Fibroblast of skin of scalp (primary cell): ENCODE data around the gene RAX.
"Not testable (repeated sequence)": the region's sequence is repeated elsewhere in the genome, so short reads cannot be mapped to it uniquely, and the experiment has no call there.

ENCODE experiments used
- DNase-seq: peaks from one replicate; pipeline ENCODE4 v3.0.0-alpha.2; 2013

RAX gene

GRCh38 chr18:59273759-59274532 lies 692 bp upstream of the RAX start:
- no peak for DNase-seq

DNA sequence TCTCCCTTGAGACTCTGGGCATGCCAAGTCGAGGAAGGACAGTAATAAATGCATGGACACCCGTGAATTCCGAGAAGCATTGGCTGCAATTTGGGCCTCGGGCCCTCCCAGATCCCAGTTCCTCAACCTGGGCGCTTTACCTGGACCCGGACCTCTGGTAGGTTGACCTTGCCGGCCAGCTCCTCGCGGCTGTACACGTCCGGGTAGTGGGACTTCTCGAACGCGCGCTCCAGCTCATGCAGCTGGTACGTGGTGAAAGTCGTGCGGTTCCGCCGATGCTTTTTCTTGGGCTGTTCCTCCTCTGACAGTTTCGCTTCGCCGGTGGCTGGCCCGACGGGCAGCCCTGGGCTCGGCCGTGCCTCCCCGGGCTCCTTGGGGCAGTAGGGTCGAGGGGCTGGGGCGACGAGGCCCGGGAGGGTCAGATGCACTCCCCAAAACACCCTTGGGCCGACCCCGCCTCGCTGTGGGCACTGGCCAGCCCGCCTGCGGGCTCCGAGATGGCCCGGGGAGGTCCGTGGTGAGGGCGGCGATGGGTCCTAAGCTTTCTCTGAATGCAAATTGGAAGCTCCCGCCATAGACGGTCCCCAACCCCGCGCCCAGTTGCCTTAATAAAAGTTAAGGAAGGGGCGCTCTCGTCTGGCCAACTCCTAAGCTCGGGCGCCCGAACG lies 899 bp downstream of the RAX start:
- DNase-seq, result no peak

- no peak for DNase-seq
These were observed 1.5 kb downstream of the RAX start for GRCh38 chr18:59271606-59272220.

DNA sequence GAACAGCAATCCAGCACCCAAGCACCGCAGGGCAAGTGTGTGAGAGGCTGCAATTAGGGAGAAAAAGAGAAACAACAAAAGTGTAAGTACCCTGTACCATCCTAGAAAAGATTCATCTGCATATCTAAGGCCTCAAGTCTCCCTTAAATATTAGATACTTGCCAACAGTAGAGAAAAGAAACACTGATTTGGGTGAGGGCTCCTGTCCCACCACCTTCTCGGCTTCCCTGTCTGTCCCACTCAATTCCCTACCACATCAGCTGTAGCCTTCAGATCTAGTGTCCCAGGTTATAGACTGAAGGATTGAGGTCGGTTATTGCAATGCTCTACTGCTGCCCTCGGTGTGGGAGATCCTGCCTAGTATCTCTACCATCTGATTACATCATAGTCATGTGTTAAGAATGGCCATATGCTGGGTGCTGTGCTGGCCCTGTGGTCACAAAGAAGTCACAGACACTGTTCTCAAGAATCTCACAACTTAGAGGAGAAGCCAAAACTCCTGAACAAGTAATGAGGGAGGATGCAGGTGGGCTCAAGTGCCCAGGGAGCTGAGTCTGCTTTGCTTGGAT lies 2.5 kb downstream of the RAX start:
- DNase-seq, result no peak

DNA sequence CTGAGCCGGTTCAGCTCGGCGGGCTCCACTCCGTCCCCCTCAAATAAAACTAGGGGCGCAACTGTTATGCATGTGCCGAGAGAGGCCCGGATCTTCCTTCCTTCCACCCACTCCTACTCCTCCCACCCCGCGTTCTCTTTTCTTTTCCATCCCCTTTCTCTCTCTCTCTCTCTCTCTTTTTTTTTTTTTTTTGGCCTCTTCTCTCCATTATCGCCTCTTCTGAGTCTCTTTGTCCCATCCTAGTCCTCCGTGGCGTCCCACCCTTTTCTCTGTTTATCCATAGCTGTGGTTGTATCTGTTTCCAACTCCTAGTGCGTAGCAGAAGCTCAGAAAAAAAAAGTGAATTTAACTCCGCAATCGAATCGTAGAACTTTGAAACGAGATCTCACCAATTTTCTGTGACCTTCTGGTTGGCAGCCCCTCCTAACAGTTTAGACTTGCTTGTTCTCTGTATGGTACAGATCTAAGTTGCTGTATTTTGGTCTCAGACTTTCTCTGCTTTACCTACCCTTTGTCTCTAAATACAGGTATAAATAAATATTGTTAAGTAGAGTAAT lies 3.6 kb downstream of the RAX start:
- DNase-seq, result no peak

DNA sequence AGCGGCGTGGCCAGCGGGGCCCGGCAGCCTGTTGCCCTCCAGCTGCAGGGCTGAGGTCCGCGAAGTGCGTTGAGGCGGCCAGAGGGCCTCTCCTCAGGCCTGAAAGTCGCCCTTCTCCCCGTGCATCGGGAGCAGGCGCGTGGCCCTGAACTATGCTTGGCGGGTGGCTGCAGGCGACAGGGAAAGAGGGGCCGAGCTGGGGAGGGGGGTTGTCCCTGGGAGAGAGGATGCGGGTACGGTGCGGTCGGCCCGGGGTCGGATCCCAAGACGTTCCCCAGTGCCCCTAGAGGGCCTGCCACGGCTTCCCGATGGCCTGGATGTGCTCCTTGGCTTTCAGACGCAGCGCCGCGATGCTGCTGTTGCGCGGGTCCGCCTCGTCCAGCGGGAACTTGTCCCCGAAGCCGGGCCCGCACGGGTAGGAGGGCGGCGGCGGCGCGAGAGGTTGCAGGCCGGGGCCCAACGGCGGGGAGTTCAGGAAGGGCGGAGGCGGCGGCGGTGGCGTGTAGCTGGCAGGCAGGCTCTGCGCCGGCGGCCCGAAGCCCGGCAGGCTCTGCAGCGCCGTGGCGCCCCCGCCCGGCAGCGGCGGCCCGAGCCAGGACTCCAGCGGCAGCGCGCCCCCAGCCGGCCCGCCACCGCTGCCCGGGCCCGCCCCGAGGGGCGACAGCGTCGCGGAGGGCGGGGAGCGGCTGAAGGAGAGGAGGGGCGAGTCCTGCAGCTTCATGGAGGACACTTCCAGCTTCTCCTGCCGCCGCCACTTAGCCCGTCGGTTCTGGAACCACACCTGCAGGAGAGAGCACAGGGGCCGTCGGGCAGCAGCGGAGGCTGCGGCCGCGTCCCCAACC lies 4.3 kb downstream of the RAX start:
- peak; percentile 37 for DNase-seq

DNA sequence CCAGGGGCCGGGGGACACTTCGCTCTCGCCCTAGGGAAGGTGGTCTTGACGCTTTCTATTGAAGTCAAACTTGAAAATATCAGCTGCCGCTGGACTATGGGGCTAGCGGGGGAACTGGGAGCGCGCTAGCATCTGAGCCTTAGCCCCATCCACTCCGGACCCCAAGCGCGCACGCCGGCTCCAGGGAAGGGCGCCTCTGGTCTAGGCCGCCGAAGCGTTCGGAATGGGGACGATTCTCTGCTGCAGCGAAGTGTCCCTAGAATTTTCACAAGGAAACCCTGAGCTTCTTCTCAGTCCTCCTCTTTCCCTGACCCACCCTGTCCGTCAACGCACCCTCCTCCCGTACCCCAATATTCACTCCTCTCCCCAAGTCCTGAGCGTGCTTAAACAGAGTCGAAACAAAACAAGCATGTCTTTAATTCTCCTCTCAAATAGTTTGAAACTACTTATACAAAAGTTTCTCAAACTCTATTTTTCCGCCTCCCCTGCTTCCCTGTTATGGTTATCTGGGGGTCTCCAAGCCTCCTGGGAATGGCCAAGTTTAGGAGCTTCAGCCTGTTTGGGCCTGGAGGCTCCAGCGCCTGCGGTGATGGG lies 5.0 kb downstream of the RAX start:
- DNase-seq, result no peak

- no peak for DNase-seq
These were observed 5.6 kb downstream of the RAX start for GRCh38 chr18:59267503-59268126.

GRCh38 chr18:59266886-59267502 lies 6.3 kb downstream of the RAX start:
- DNase-seq, result no peak

DNA sequence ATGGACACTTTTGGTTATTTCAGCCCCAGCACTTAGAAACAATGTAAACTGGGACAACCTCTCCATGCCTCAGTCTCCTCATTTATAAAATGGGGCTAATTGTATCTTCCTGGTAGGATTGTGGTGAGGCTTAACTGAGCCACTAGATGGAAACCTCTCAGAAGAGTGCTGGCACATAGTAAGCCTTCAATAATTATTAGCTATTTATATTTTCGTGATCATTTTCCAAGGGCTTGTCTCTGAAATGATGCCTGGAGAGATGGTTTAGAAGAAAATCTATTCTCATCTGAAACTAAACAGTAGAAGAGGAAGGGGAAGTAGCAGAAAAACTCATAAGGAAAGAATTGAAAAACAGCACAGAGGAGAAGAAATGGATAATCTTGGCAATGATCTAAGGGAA lies 6.8 kb downstream of the RAX start:
- DNase-seq, result no peak

GRCh38 chr18:59265974-59266369 lies 7.3 kb downstream of the RAX start:
- no peak for DNase-seq

- no peak for DNase-seq
These were observed 7.8 kb downstream of the RAX start for GRCh38 chr18:59265246-59265973.

- DNase-seq, result no peak
These were observed 8.5 kb downstream of the RAX start for GRCh38 chr18:59264651-59265245.

GRCh38 chr18:59264121-59264571 lies 9.1 kb downstream of the RAX start:
- DNase-seq, result no peak

GRCh38 chr18:59263661-59264060 lies 9.6 kb downstream of the RAX start:
- no peak for DNase-seq

GRCh38 chr18:59262243-59262642 lies 11.0 kb downstream of the RAX start:
- not testable (repeated sequence) for DNase-seq

GRCh38 chr18:59261842-59262241 lies 11.4 kb downstream of the RAX start:
- not testable (repeated sequence) for DNase-seq

DNA sequence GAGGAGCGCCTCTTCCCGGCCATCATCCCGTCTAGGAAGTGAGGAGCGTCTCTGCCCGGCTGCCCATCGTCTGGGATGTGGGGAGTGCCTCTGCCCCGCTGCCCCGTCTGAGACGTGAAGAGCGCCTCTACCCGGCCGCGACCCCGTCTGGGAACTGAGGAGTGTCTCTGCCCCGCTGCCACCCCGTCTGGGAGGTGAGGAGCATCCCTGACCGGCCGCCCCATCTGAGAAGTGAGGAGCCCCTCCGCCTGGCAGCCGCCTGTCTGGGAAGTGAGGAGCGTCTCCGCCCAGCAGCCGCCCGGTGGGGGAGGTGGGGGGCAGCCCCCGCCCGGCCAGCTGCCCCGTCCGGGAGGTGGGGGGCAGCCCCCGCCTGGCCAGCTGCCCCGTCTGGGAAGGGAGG lies 17.8 kb downstream of the RAX start:
- DNase-seq, result not testable (repeated sequence)

DNA sequence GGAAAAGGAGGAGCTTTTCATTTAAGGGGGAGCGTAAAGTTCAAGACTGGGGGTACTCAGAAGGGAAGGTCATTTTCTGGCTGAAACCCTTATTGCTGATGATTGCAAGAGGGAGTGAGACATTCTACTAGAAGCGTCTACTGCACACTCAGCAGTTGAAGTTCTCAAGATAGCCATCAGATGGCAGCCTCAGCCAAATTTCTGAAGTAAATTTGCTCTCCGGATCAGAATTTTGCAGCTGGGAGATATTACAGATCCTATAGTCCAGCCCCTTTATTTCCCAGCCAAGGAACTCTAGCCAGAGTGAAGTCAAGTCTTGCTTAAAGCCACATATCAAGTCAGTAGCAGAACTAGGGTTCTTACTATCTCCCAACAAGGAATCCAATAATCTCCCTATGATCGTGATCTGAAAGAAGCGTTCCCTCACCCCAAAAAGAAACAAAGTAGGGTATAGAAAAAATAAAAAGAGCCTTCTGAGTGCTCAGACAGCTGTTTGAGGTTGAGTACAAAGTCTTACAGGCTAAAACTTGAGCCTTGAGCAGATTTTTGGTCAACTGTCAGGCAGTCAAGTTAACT lies 24.0 kb downstream of the RAX start:
- peak; percentile 84 for DNase-seq
